NCI-H146 (cell line): ENCODE data around the gene CETP.
"Not testable (repeated sequence)": the region's sequence is repeated elsewhere in the genome, so short reads cannot be mapped to it uniquely, and the experiment has no call there.

Experiments used
- DNase-seq: peaks from one replicate; lab custom pipeline; 2025; lab: John Stamatoyannopoulos, UW

CETP gene

GRCh38 chr16:56981729-56982271 lies 20.1 kb downstream of the CETP start:
- DNase-seq: no peak

- DNase-seq: no peak
These were observed 20.9 kb downstream of the CETP start for GRCh38 chr16:56982695-56983094.

- DNase-seq: peak; percentile 15
These were observed 21.5 kb downstream of the CETP start for GRCh38 chr16:56983211-56983751.

- DNase-seq: no peak
These were observed 22.9 kb downstream of the CETP start for GRCh38 chr16:56984639-56985038.

- DNase-seq: no peak
These were observed 23.7 kb downstream of the CETP start for GRCh38 chr16:56985288-56985961.

GRCh38 chr16:56985962-56986360 lies 24.2 kb downstream of the CETP start:
- DNase-seq: no peak

GRCh38 chr16:56986361-56986760 lies 24.6 kb downstream of the CETP start:
- no peak for DNase-seq

GRCh38 chr16:56986908-56987307 lies 25.2 kb downstream of the CETP start:
- not testable (repeated sequence) for DNase-seq

- no peak for DNase-seq
These were observed 25.9 kb downstream of the CETP start for GRCh38 chr16:56987692-56988091.

- DNase-seq: no peak
These were observed 26.6 kb downstream of the CETP start for GRCh38 chr16:56988161-56988947.

- peak; percentile 50 for DNase-seq
These were observed 27.5 kb downstream of the CETP start, which contains the start of gene NLRC5 for GRCh38 chr16:56988948-56989945. NLRC5 (plus strand) TSS chr16:56989557; CDS start chr16:57020713, 31,156 bp downstream.

- DNase-seq: no peak
These were observed 28.2 kb downstream of the CETP start for GRCh38 chr16:56989988-56990387.

- DNase-seq: no peak
These were observed 28.9 kb downstream of the CETP start for GRCh38 chr16:56990407-56991286.

- DNase-seq: not testable (repeated sequence)
These were observed 30.7 kb downstream of the CETP start for GRCh38 chr16:56992431-56992830.

GRCh38 chr16:56993204-56993603 lies 31.5 kb downstream of the CETP start:
- DNase-seq: no peak

- no peak for DNase-seq
These were observed 32.6 kb downstream of the CETP start for GRCh38 chr16:56994311-56994710.

GRCh38 chr16:56995136-56995805 lies 33.5 kb downstream of the CETP start:
- DNase-seq: no peak

- no peak for DNase-seq
These were observed 35.5 kb downstream of the CETP start for GRCh38 chr16:56997264-56997663.

- DNase-seq: no peak
These were observed 36.2 kb downstream of the CETP start for GRCh38 chr16:56997931-56998330.

- no peak for DNase-seq
These were observed 36.6 kb downstream of the CETP start for GRCh38 chr16:56998352-56998751.
